GM23338 (cell line): ENCODE results near the gene ADCY3. TPM values are rescaled to one million over a fixed set of nuclear protein-coding genes. Genes with fewer than 3 reads are reported as not detected.

ENCODE experiments used
- ATAC-seq: fragments of 200-7000 bp; cut with Tn5 transposase; 3 replicates; pipeline ENCODE4 v1.9.1; 2020
- DNase-seq: peaks from one replicate; pipeline ENCODE4 v3.0.0-alpha.2; 2015; ENCODE audit warnings: low spot score
- H2AFZ ChIP-seq: fragments of 200-600 bp; sonication (generic); 2 replicates; pipeline ENCODE4 v1.8.0; 2016; ENCODE audit warnings: antibody characterized with exemption, mild to moderate bottlenecking, moderate library complexity
- H3F3A ChIP-seq: fragments of 200-600 bp; sonication (generic); replicated peaks from 2 replicates; pipeline ENCODE4 v1.8.0; 2017; ENCODE audit warnings: antibody characterized with exemption, mixed run types, low read depth
- H3K27ac ChIP-seq: fragments of 200-600 bp; sonication (generic); 2 replicates; pipeline ENCODE4 v1.6.1; 2016; ENCODE audit warnings: low read depth
- H3K27me3 ChIP-seq: fragments of 200-600 bp; sonication (generic); 2 replicates; pipeline ENCODE4 v1.8.0; 2016; ENCODE audit warnings: mild to moderate bottlenecking, mixed run types, moderate library complexity; ENCODE audit not compliant: insufficient read depth
- H3K36me3 ChIP-seq: fragments of 200-600 bp; sonication (generic); 2 replicates; pipeline ENCODE4 v1.8.0; 2016; ENCODE audit warnings: mild to moderate bottlenecking; ENCODE audit not compliant: insufficient read depth
- H3K4me1 ChIP-seq: fragments of 200-600 bp; sonication (generic); 2 replicates; pipeline ENCODE4 v1.8.0; 2016; ENCODE audit warnings: mild to moderate bottlenecking, moderate library complexity; ENCODE audit not compliant: insufficient read depth
- H3K4me2 ChIP-seq: fragments of 200-600 bp; sonication (generic); 2 replicates; pipeline ENCODE4 v1.7.1; 2017; ENCODE audit warnings: mixed run types
- H3K4me3 ChIP-seq: fragments of 200-600 bp; sonication (generic); 2 replicates; pipeline ENCODE4 v1.6.1; 2016; ENCODE audit warnings: mixed run types
- H3K79me2 ChIP-seq: fragments of 200-600 bp; sonication (generic); replicated peaks from 2 replicates; pipeline ENCODE4 v1.8.0; 2017; ENCODE audit warnings: mild to moderate bottlenecking; ENCODE audit not compliant: insufficient read depth
- H3K9me2 ChIP-seq: fragments of 200-600 bp; sonication (generic); 2 replicates; pipeline ENCODE4 v1.8.0; 2017; ENCODE audit not compliant: insufficient read depth
- H4K20me1 ChIP-seq: fragments of 200-600 bp; sonication (generic); replicated peaks from 2 replicates; pipeline ENCODE4 v1.8.0; 2017; ENCODE audit warnings: mild to moderate bottlenecking; ENCODE audit not compliant: insufficient read depth
- H3K27ac Mint-ChIP-seq: 2 replicates; pipeline ENCODE4 v1.8.0; 2020; ENCODE audit warnings: inconsistent platforms, mild to moderate bottlenecking, moderate library complexity, mixed read lengths
- H3K27me3 Mint-ChIP-seq: 3 replicates; pipeline ENCODE4 v1.8.0; 2022; ENCODE audit warnings: low read depth, mild to moderate bottlenecking, moderate library complexity, mixed read lengths, inconsistent platforms; ENCODE audit not compliant: insufficient read depth, poor library complexity
- H3K36me3 Mint-ChIP-seq: 3 replicates; pipeline ENCODE4 v1.8.0; 2021; ENCODE audit warnings: low read depth, mild to moderate bottlenecking, inconsistent platforms, moderate library complexity, mixed read lengths
- H3K4me1 Mint-ChIP-seq: 3 replicates; pipeline ENCODE4 v1.8.0; 2020; ENCODE audit warnings: mild to moderate bottlenecking, inconsistent platforms, mixed read lengths
- H3K4me3 Mint-ChIP-seq: 3 replicates; pipeline ENCODE4 v1.8.0; 2021; ENCODE audit warnings: moderate library complexity, mild to moderate bottlenecking, inconsistent platforms, mixed read lengths
- H3K9me3 Mint-ChIP-seq: 3 replicates; pipeline ENCODE4 v1.8.0; 2020; ENCODE audit warnings: moderate library complexity, mild to moderate bottlenecking, inconsistent platforms, mixed read lengths
- CREB1 ChIP-seq: fragments of 250-450 bp; sonication (Bioruptor Pico); IDR thresholded peaks from 2 replicates; pipeline ENCODE4 v1.5.0; 2020; ENCODE audit warnings: low read depth, mild to moderate bottlenecking, moderate library complexity
- EZH2 ChIP-seq: fragments of 200-600 bp; sonication (generic); IDR thresholded peaks from one replicate; pipeline ENCODE4 v1.8.0; 2017; ENCODE audit warnings: antibody characterized with exemption, mild to moderate bottlenecking, low read depth; ENCODE audit not compliant: unreplicated experiment
- EZH2phosphoT487 ChIP-seq: fragments of 200-600 bp; sonication (generic); IDR thresholded peaks from one replicate; pipeline ENCODE4 v1.8.1; 2018; ENCODE audit warnings: antibody characterized with exemption; ENCODE audit not compliant: unreplicated experiment
- NANOG ChIP-seq: IDR thresholded peaks from 2 replicates; pipeline ENCODE4 v1.6.1; 2016; ENCODE audit warnings: antibody characterized with exemption, borderline replicate concordance
- POLR2AphosphoS5 ChIP-seq: IDR thresholded peaks from 2 replicates; pipeline ENCODE4 v1.6.1; 2016; ENCODE audit warnings: antibody characterized with exemption, low read depth
- STAT1 ChIP-seq: IDR thresholded peaks from one replicate; pipeline ENCODE4 v1.6.1; 2016; ENCODE audit warnings: antibody characterized with exemption; ENCODE audit not compliant: unreplicated experiment
- ZNF331 ChIP-seq: fragments of 250-450 bp; sonication (Bioruptor Pico); IDR thresholded peaks from 2 replicates; pipeline ENCODE4 v1.5.0; 2020; ENCODE audit warnings: low read depth, mild to moderate bottlenecking, moderate library complexity
- ZNF462 ChIP-seq: fragments of 250-450 bp; sonication (Bioruptor Pico); IDR thresholded peaks from 2 replicates; pipeline ENCODE4 v1.5.0; 2020; ENCODE audit warnings: mild to moderate bottlenecking, moderate library complexity
- polyA plus RNA-seq: library from polyadenylated mRNA; unstranded; fragments of >200 nt; fragmentation: Nextera tagmentation; extraction: Ambion mirVana; gene quantifications from 2 replicates; pipeline ENCODE4 v1.2.1, GENCODE V29; 2016
- total RNA-seq: library from RNA; depleted of rRNA; stranded (reverse); fragments of >200 nt; shearing (Covaris generic); gene quantifications from 2 replicates; pipeline ENCODE4 v1.2.3, GENCODE V29; 2014
- TF ChIP-seq, protein P1 (sequence below): IDR thresholded peaks from 2 replicates; pipeline ENCODE4 v1.6.1; 2016; ENCODE audit warnings: antibody characterized with exemption

Gene ADCY3
- total and polyA plus RNA-seq, 2 experiments from 2014 or later: 9.7 to 32.4 TPM

GRCh38 chr2:24912523-24912922 is 7.5 kb downstream of the ADCY3 start (continued):
- no peak for TF ChIP-seq ZNF462
- TF ChIP-seq EZH2: no peak
- TF ChIP-seq, protein P1, sequence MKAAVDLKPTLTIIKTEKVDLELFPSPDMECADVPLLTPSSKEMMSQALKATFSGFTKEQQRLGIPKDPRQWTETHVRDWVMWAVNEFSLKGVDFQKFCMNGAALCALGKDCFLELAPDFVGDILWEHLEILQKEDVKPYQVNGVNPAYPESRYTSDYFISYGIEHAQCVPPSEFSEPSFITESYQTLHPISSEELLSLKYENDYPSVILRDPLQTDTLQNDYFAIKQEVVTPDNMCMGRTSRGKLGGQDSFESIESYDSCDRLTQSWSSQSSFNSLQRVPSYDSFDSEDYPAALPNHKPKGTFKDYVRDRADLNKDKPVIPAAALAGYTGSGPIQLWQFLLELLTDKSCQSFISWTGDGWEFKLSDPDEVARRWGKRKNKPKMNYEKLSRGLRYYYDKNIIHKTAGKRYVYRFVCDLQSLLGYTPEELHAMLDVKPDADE: no peak
- no peak for TF ChIP-seq POLR2AphosphoS5
- TF ChIP-seq CREB1 (CRISPR knock-in tag): no peak

DNA sequence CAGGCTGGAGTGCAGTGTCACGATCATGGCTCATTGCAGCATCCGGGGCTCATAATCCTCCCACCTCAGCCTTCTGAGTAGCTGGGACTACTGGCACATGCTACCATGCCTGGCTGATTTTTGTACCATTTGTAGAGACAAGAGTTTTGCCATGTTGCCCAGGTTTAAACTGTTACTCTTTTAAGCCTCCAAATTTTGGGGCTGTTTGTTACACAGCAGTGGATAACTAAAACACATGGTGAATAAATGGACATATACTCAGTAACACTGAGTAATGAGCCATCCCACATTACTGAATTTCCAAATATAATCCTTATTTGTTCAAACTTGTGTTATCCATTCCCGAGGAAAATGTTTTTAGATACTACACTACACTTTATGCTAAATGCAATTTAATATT is 9.8 kb downstream of the ADCY3 start:
- no peak overlapping the region for H3K4me2 ChIP-seq
- H3K4me3 Mint-ChIP-seq: no peak overlapping the region
- H3F3A ChIP-seq: no peaks in the 10 kb centered on the region
- peaks cover 37% of the 10 kb centered on the region for H3K79me2 ChIP-seq
- DNase-seq: no peak
- H3K36me3 Mint-ChIP-seq: peaks cover 27% of the 10 kb centered on the region
- no peaks in the 10 kb centered on the region for H3K36me3 ChIP-seq
- H3K4me1 ChIP-seq: peaks cover 5% of the 10 kb centered on the region; the same call in 1 of the 2 replicates
- H3K4me3 ChIP-seq: no peak overlapping the region
- no peaks in the 10 kb centered on the region for H3K9me2 ChIP-seq
- H3K27me3 Mint-ChIP-seq: peaks cover 11% of the 10 kb centered on the region
- no peak for ATAC-seq
- no peak overlapping the region for H2AFZ ChIP-seq
- no peak overlapping the region for H3K27ac ChIP-seq
- H3K27me3 ChIP-seq: no peaks in the 10 kb centered on the region
- H3K9me3 Mint-ChIP-seq: no peaks in the 10 kb centered on the region
- H3K4me1 Mint-ChIP-seq: peaks cover 13% of the 10 kb centered on the region; the same call in 2 of the 3 replicates
- 0 out of 2 replicates have a peak, but pooled peaks cover 4% of the 10 kb centered on the region for H4K20me1 ChIP-seq
- H3K27ac Mint-ChIP-seq: no peak overlapping the region
- TF ChIP-seq NANOG: no peak
- no peak for TF ChIP-seq ZNF331
- no peak for TF ChIP-seq EZH2phosphoT487
- no peak for TF ChIP-seq CREB1 (CRISPR knock-in tag)
- TF ChIP-seq STAT1: no peak
- TF ChIP-seq POLR2AphosphoS5: no peak
- TF ChIP-seq ZNF462: no peak
